ENCODE results near the gene IGLL5.

IGLL5 gene

GRCh38 chr22:22840780-22841179 is 46.8 kb upstream of the IGLL5 start:
- no peaks in the 10 kb centered on the region for H3K9me3 ChIP-seq (replicated peaks; ENCODE audit: insufficient read depth, low read length)
- H3K9ac ChIP-seq (ENCODE audit: low read length), result no peak overlapping the region
- H2AFZ ChIP-seq (ENCODE audit: low read length), result no peak overlapping the region
- H3K36me3 ChIP-seq (replicated peaks; ENCODE audit: insufficient read depth, low read length), result no peaks in the 10 kb centered on the region
- no peaks in the 10 kb centered on the region for H3F3A ChIP-seq (ENCODE audit: insufficient read depth, low read length)
- H4K20me1 ChIP-seq (ENCODE audit: insufficient read depth, low read length), result no peaks in the 10 kb centered on the region
- H3K79me2 ChIP-seq (ENCODE audit: low read length), result peaks cover 89% of the 10 kb centered on the region
- DNase-seq, result no peak
- H3K27me3 ChIP-seq (replicated peaks; ENCODE audit: insufficient read depth, low read length), result no peaks in the 10 kb centered on the region
- H3K27ac ChIP-seq (ENCODE audit: low read length), result no peak overlapping the region
- TF ChIP-seq, protein P1, sequence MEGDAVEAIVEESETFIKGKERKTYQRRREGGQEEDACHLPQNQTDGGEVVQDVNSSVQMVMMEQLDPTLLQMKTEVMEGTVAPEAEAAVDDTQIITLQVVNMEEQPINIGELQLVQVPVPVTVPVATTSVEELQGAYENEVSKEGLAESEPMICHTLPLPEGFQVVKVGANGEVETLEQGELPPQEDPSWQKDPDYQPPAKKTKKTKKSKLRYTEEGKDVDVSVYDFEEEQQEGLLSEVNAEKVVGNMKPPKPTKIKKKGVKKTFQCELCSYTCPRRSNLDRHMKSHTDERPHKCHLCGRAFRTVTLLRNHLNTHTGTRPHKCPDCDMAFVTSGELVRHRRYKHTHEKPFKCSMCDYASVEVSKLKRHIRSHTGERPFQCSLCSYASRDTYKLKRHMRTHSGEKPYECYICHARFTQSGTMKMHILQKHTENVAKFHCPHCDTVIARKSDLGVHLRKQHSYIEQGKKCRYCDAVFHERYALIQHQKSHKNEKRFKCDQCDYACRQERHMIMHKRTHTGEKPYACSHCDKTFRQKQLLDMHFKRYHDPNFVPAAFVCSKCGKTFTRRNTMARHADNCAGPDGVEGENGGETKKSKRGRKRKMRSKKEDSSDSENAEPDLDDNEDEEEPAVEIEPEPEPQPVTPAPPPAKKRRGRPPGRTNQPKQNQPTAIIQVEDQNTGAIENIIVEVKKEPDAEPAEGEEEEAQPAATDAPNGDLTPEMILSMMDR (IDR thresholded peaks at IDR 0.05; ENCODE audit: low read length), result no peak
- no peak for TF ChIP-seq EZH2 (optimal IDR thresholded peaks at IDR 0.05; ENCODE audit: low read depth, low read length)
- no peaks in the 10 kb centered on the region for H3K9me2 ChIP-seq (replicated peaks; ENCODE audit: insufficient read depth, low read length)
- H3K4me2 ChIP-seq (ENCODE audit: low read depth, low read length), result no peak overlapping the region
- peaks cover 6% of the 10 kb centered on the region; the same call in 1 of the 2 replicates for H3K4me1 ChIP-seq (ENCODE audit: low read length)
- no peak overlapping the region for H3K4me3 ChIP-seq (ENCODE audit: low read length)

- Histone ChIP-seq H3K27me3 (replicated peaks; ENCODE audit: insufficient read depth, low read length) (no peaks in the 10 kb centered on the region), H3K79me2 (ENCODE audit: low read length) (peaks cover 90% of the 10 kb centered on the region), H3K4me3 (ENCODE audit: low read length) (no peak overlapping the region), H4K20me1 (ENCODE audit: insufficient read depth, low read length) (no peaks in the 10 kb centered on the region), H3K9ac (ENCODE audit: low read length) (no peak overlapping the region), H3K9me2 (replicated peaks; ENCODE audit: insufficient read depth, low read length) (no peaks in the 10 kb centered on the region), H3K9me3 (replicated peaks; ENCODE audit: insufficient read depth, low read length) (no peaks in the 10 kb centered on the region), H3K4me2 (ENCODE audit: low read depth, low read length) (no peak overlapping the region), H3F3A (ENCODE audit: insufficient read depth, low read length) (no peaks in the 10 kb centered on the region), H3K4me1 (ENCODE audit: low read length) (peaks cover 7% of the 10 kb centered on the region; the same call in 1 of the 2 replicates), H2AFZ (ENCODE audit: low read length) (no peak overlapping the region), H3K36me3 (replicated peaks; ENCODE audit: insufficient read depth, low read length) (no peaks in the 10 kb centered on the region), H3K27ac (ENCODE audit: low read length) (no peak overlapping the region)
- TF ChIP-seq, protein P1 (IDR thresholded peaks at IDR 0.05; ENCODE audit: low read length), result no peak
- no peak for TF ChIP-seq EZH2phosphoT487 (IDR thresholded peaks at IDR 0.05; ENCODE audit: low read length)
- no peak for TF ChIP-seq EZH2 (optimal IDR thresholded peaks at IDR 0.05; ENCODE audit: low read depth, low read length)
- DNase-seq, result no peak
Observed at GRCh38 chr22:22841598-22841997, 46.0 kb upstream of the IGLL5 start.

DNA sequence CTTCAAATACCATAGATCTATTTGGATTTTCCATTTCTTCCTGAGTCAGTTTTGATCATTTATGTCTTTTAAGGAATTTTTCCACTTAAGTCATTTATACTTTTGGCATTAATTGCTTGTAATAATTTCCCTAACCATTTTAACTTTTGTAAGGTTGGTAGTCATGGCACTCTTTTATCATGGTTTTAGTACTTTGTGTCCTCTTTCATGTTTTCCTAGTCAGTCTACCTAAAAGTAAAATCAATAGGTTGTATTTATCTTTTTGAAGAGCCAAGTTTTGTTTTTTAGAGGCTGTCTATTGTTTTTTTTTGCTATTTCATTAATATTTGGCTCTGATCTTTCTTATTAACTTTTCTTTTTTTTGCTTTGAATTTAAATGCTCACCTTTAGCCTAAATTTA is 45.5 kb upstream of the IGLL5 start:
- H3K79me2 ChIP-seq (ENCODE audit: low read length), result peaks cover 91% of the 10 kb centered on the region
- H3K4me3 ChIP-seq (ENCODE audit: low read length), result no peak overlapping the region
- no peak for TF ChIP-seq EZH2 (optimal IDR thresholded peaks at IDR 0.05; ENCODE audit: low read depth, low read length)
- TF ChIP-seq EZH2phosphoT487 (IDR thresholded peaks at IDR 0.05; ENCODE audit: low read length), result no peak
- DNase-seq, result no peak
- no peak overlapping the region for H2AFZ ChIP-seq (ENCODE audit: low read length)
- no peaks in the 10 kb centered on the region for H3K27me3 ChIP-seq (replicated peaks; ENCODE audit: insufficient read depth, low read length)
- H3K4me1 ChIP-seq (ENCODE audit: low read length), result peaks cover 12% of the 10 kb centered on the region; the same call in 1 of the 2 replicates
- no peak overlapping the region for H3K9ac ChIP-seq (ENCODE audit: low read length)
- H3K4me2 ChIP-seq (ENCODE audit: low read depth, low read length), result no peak overlapping the region
- no peaks in the 10 kb centered on the region for H3F3A ChIP-seq (ENCODE audit: insufficient read depth, low read length)
- H3K9me3 ChIP-seq (replicated peaks; ENCODE audit: insufficient read depth, low read length), result no peaks in the 10 kb centered on the region
- no peak overlapping the region for H3K27ac ChIP-seq (ENCODE audit: low read length)
- H4K20me1 ChIP-seq (ENCODE audit: insufficient read depth, low read length), result no peaks in the 10 kb centered on the region
- no peaks in the 10 kb centered on the region for H3K9me2 ChIP-seq (replicated peaks; ENCODE audit: insufficient read depth, low read length)
- no peaks in the 10 kb centered on the region for H3K36me3 ChIP-seq (replicated peaks; ENCODE audit: insufficient read depth, low read length)

DNA sequence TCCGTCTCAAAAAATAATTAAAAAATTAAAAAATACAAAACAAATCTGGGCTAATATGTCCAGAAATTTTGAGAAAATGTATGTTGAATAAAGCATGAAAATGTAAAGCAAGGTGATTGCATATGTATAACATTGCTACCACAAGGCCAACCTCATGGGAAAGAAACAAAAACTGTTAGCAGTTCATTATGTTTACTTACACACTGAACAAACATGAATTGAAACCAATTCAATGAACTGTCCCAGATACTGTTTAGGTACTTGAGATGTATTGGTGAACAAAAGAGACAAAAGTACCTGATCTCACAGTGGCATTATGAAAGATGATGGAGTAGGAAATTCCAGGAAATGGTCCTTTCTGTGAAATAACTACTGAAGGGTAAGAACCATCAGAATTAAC is 43.8 kb upstream of the IGLL5 start:
- no peak for TF ChIP-seq EZH2phosphoT487 (IDR thresholded peaks at IDR 0.05; ENCODE audit: low read length)
- Histone ChIP-seq H3K4me2 (ENCODE audit: low read depth, low read length) (no peak overlapping the region), H3F3A (ENCODE audit: insufficient read depth, low read length) (peaks cover 9% of the 10 kb centered on the region; the same call in 1 of the 2 replicates), H3K79me2 (ENCODE audit: low read length) (peaks cover 96% of the 10 kb centered on the region), H3K27me3 (replicated peaks; ENCODE audit: insufficient read depth, low read length) (no peaks in the 10 kb centered on the region), H3K9me2 (replicated peaks; ENCODE audit: insufficient read depth, low read length) (no peaks in the 10 kb centered on the region), H3K4me1 (ENCODE audit: low read length) (peaks cover 28% of the 10 kb centered on the region), H3K27ac (ENCODE audit: low read length) (no peak overlapping the region), H2AFZ (ENCODE audit: low read length) (no peak overlapping the region), H3K36me3 (replicated peaks; ENCODE audit: insufficient read depth, low read length) (no peaks in the 10 kb centered on the region), H3K9ac (ENCODE audit: low read length) (no peak overlapping the region), H3K4me3 (ENCODE audit: low read length) (no peak overlapping the region), H4K20me1 (ENCODE audit: insufficient read depth, low read length) (no peaks in the 10 kb centered on the region), H3K9me3 (replicated peaks; ENCODE audit: insufficient read depth, low read length) (no peaks in the 10 kb centered on the region)
- DNase-seq, result no peak
